CD4-positive, alpha-beta memory T cell (primary cell): ENCODE results near the gene RARRES1. TPM values are rescaled to one million over a fixed set of nuclear protein-coding genes. Genes with fewer than 3 reads are reported as not detected.

Experiments used
- CTCF ChIA-PET: fragments of 350-600 bp; sonication (Branson Sonifier 250); formaldehyde crosslinking; loops from one replicate; lab custom pipeline; 2021; ENCODE audit warnings: inconsistent platforms; ENCODE audit not compliant: partially characterized antibody; lab: Charles Lee
- POLR2A ChIA-PET: fragments of 350-600 bp; sonication (Branson Sonifier 250); formaldehyde crosslinking; loops from one replicate; lab custom pipeline; 2021; ENCODE audit not compliant: partially characterized antibody; lab: Charles Lee
- DNase-seq, 5 donors: peaks; one replicate each; pipeline versions ENCODE4 v3.0.0 to v3.0.0-alpha.2; 2020 to 2022; ENCODE audit warnings: mixed read lengths in 1 of 5
- H3K27ac ChIP-seq: one replicate; pipeline ENCODE4 v1.7.0; 2013; ENCODE audit warnings: low read depth, low read length
- H3K27me3 ChIP-seq: 2 replicates; pipeline ENCODE4 v1.7.0; 2013; ENCODE audit warnings: mild to moderate bottlenecking, low read length, moderate library complexity; ENCODE audit not compliant: insufficient read depth
- H3K36me3 ChIP-seq: 2 replicates; pipeline ENCODE4 v1.7.0; 2013; ENCODE audit warnings: mild to moderate bottlenecking, low read length, moderate library complexity; ENCODE audit not compliant: insufficient read depth
- H3K4me1 ChIP-seq: 2 replicates; pipeline ENCODE4 v1.7.0; 2013; ENCODE audit warnings: mild to moderate bottlenecking, low read length, moderate library complexity; ENCODE audit not compliant: insufficient read depth
- H3K4me3 ChIP-seq, 2 donors: one replicate each; pipeline ENCODE4 v1.7.0; 2013; ENCODE audit warnings: low read length in 2 of 2, mild to moderate bottlenecking in 1 of 2
- H3K9me3 ChIP-seq, 2 donors: one replicate each; pipeline ENCODE4 v1.7.0; 2013; ENCODE audit warnings: low read length in 2 of 2, control low read depth in 1 of 2; ENCODE audit not compliant: control insufficient read depth in 1 of 2
- H3K27ac Mint-ChIP-seq, 7 donors: one replicate each; pipeline ENCODE4 v1.8.0; 2020 to 2021; ENCODE audit warnings: mixed read lengths in 7 of 7, mild to moderate bottlenecking in 6 of 7, inconsistent platforms in 3 of 7, moderate library complexity in 3 of 7
- H3K27me3 Mint-ChIP-seq, 2 donors: one replicate each; pipeline ENCODE4 v1.8.0; 2020 to 2021; ENCODE audit warnings: mixed read lengths in 2 of 2
- H3K36me3 Mint-ChIP-seq, 2 donors: one replicate each; pipeline ENCODE4 v1.8.0; 2020 to 2021; ENCODE audit warnings: mixed read lengths in 2 of 2, inconsistent platforms in 1 of 2, mild to moderate bottlenecking in 1 of 2
- H3K4me1 Mint-ChIP-seq, 4 donors: one replicate each; pipeline ENCODE4 v1.8.0; 2020 to 2021; ENCODE audit warnings: mixed read lengths in 4 of 4, mild to moderate bottlenecking in 1 of 4
- H3K4me3 Mint-ChIP-seq, 8 donors: one replicate each; pipeline ENCODE4 v1.8.0; 2020 to 2021; ENCODE audit warnings: mixed read lengths in 8 of 8, mild to moderate bottlenecking in 7 of 8, moderate library complexity in 6 of 8, inconsistent platforms in 3 of 8
- H3K9me3 Mint-ChIP-seq, 8 donors: one replicate each; pipeline ENCODE4 v1.8.0; 2020 to 2021; ENCODE audit warnings: mixed read lengths in 8 of 8, mild to moderate bottlenecking in 5 of 8, inconsistent platforms in 3 of 8, moderate library complexity in 1 of 8
- intact Hi-C: fragments of 100-400 bp; cut with micrococcal nuclease; formaldehyde crosslinking; loops from one replicate; pipeline ENCODE4 v1.15.1; 2023
- polyA plus RNA-seq, 2 donors: library from polyadenylated mRNA; unstranded; fragments of 300-500 nt; fragmentation: Illumina TruSeq; gene quantifications; one replicate each; pipeline ENCODE4 v1.2.3, GENCODE V29; 2021
- total RNA-seq, 2 experiments: library from RNA; stranded (reverse); gene quantifications; one replicate each; pipeline ENCODE4 v1.2.3, GENCODE V29; 2021

RARRES1 gene
- total and polyA plus RNA-seq, 4 experiments from 2014 or later: not detected

GRCh38 chr3:158750016-158750415, 17.8 kb upstream of the RARRES1 start:
- Mint-ChIP-seq H3K9me3 (peaks cover 0 to 2% (median 0%) of the 10 kb centered on the region in 8 donors), H3K36me3 (peaks cover 2 to 30% of the 10 kb centered on the region in 2 donors), H3K27me3 (no peaks in the 10 kb centered on the region), H3K27ac (no peak overlapping the region), H3K4me1 (no peaks in the 10 kb centered on the region), H3K4me3 (no peak overlapping the region)
- Histone ChIP-seq H3K27ac (no peak overlapping the region), H3K9me3 (no peaks in the 10 kb centered on the region), H3K27me3 (no peaks in the 10 kb centered on the region), H3K36me3 (no peaks in the 10 kb centered on the region), H3K4me1 (no peaks in the 10 kb centered on the region), H3K4me3 (no peak overlapping the region)
- ChIA-PET CTCF (interaction anchor here (2.2 kb wide), 1 partner anchor 23 kb away, joined by 8 read pairs; no protein-coding TSS in a partner anchor), POLR2A (no interaction called here)
- intact Hi-C loops: no loop called here
- no peak for DNase-seq

- H3K9me3 Mint-ChIP-seq: peaks cover 0 to 2% (median 0%) of the 10 kb centered on the region in 8 donors
Observed at GRCh38 chr3:158749526-158749925, 17.3 kb upstream of the RARRES1 start.

GRCh38 chr3:158748237-158748828, 16.1 kb upstream of the RARRES1 start:
- Histone ChIP-seq H3K4me1 (no peaks in the 10 kb centered on the region), H3K36me3 (no peaks in the 10 kb centered on the region), H3K27ac (no peak overlapping the region), H3K9me3 (no peaks in the 10 kb centered on the region), H3K27me3 (no peaks in the 10 kb centered on the region), H3K4me3 (no peak overlapping the region)
- Mint-ChIP-seq H3K27ac (no peak overlapping the region), H3K36me3 (peaks cover 2 to 45% of the 10 kb centered on the region in 2 donors), H3K4me3 (no peak overlapping the region), H3K4me1 (peaks cover 0 to 6% (median under 1%) of the 10 kb centered on the region in 4 donors), H3K9me3 (peaks cover 0 to 2% (median 0%) of the 10 kb centered on the region in 8 donors), H3K27me3 (no peaks in the 10 kb centered on the region)
- intact Hi-C loops: no loop called here
- ChIA-PET CTCF (interaction anchor here (2.2 kb wide), 1 partner anchor 21 kb away, joined by 8 read pairs; no protein-coding TSS in a partner anchor), POLR2A (no interaction called here)
- no peak for DNase-seq

More at GRCh38 chr3:158749526-158749925, 17.3 kb upstream of the RARRES1 start:
- Histone ChIP-seq H3K27ac (no peak overlapping the region), H3K4me3 (no peak overlapping the region), H3K4me1 (no peaks in the 10 kb centered on the region), H3K27me3 (no peaks in the 10 kb centered on the region), H3K9me3 (no peaks in the 10 kb centered on the region), H3K36me3 (no peaks in the 10 kb centered on the region)
- no peak overlapping the region for H3K4me3 Mint-ChIP-seq
- H3K27me3 Mint-ChIP-seq: no peaks in the 10 kb centered on the region
- no peak overlapping the region for H3K27ac Mint-ChIP-seq
- H3K4me1 Mint-ChIP-seq: no peaks in the 10 kb centered on the region
- H3K36me3 Mint-ChIP-seq: peaks cover 2 to 35% of the 10 kb centered on the region in 2 donors
- ChIA-PET POLR2A (no interaction called here), CTCF (interaction anchor here (2.2 kb wide), 1 partner anchor 22 kb away, joined by 8 read pairs; no protein-coding TSS in a partner anchor)
- intact Hi-C loops: no loop called here
- no peak for DNase-seq

- Mint-ChIP-seq H3K27me3 (no peaks in the 10 kb centered on the region), H3K4me3 (no peak overlapping the region), H3K4me1 (peaks cover 3 to 10% (median 4%) of the 10 kb centered on the region in 4 donors), H3K9me3 (peaks cover 0 to 2% (median 0%) of the 10 kb centered on the region in 8 donors), H3K36me3 (peaks cover 2 to 45% of the 10 kb centered on the region in 2 donors), H3K27ac (no peak overlapping the region)
- H3K27me3 ChIP-seq: no peaks in the 10 kb centered on the region
- POLR2A ChIA-PET: no interaction called here
- no peaks in the 10 kb centered on the region for H3K9me3 ChIP-seq
- no peak overlapping the region for H3K27ac ChIP-seq
- DNase-seq: no peak
- no peak overlapping the region for H3K4me3 ChIP-seq
- CTCF ChIA-PET: no interaction called here
- no peaks in the 10 kb centered on the region for H3K4me1 ChIP-seq
- intact Hi-C loops: no loop called here
- H3K36me3 ChIP-seq: no peaks in the 10 kb centered on the region
Observed at GRCh38 chr3:158747417-158747816, 15.2 kb upstream of the RARRES1 start.

- Histone ChIP-seq H3K4me1 (peaks cover 4% of the 10 kb centered on the region), H3K4me3 (no peak overlapping the region), H3K27ac (no peak overlapping the region), H3K27me3 (no peaks in the 10 kb centered on the region), H3K36me3 (no peaks in the 10 kb centered on the region), H3K9me3 (no peaks in the 10 kb centered on the region)
- ChIA-PET CTCF (interaction anchor here (1.6 kb wide), 1 partner anchor 18 kb away, joined by 3 read pairs; no protein-coding TSS in a partner anchor), POLR2A (no interaction called here)
- Mint-ChIP-seq H3K36me3 (peaks cover 5 to 48% of the 10 kb centered on the region in 2 donors), H3K4me1 (peaks cover 7 to 24% (median 15%) of the 10 kb centered on the region in 4 donors), H3K4me3 (no peak overlapping the region), H3K27ac (no peak overlapping the region), H3K9me3 (peaks cover 0 to 2% (median 0%) of the 10 kb centered on the region in 8 donors), H3K27me3 (no peaks in the 10 kb centered on the region)
- no peak for DNase-seq
- intact Hi-C loops: no loop called here
Observed at GRCh38 chr3:158745551-158745950, 13.3 kb upstream of the RARRES1 start.

- no peak overlapping the region for H3K4me3 Mint-ChIP-seq
- intact Hi-C loops: no loop called here
- CTCF ChIA-PET: interaction anchor here (1.6 kb wide), 1 partner anchor 17 kb away, joined by 3 read pairs; no protein-coding TSS in a partner anchor
- H3K9me3 Mint-ChIP-seq: peaks cover 0 to 2% (median 0%) of the 10 kb centered on the region in 8 donors
- peaks cover 5 to 45% of the 10 kb centered on the region in 2 donors for H3K36me3 Mint-ChIP-seq
- Histone ChIP-seq H3K4me3 (no peak overlapping the region), H3K27ac (no peak overlapping the region), H3K36me3 (no peaks in the 10 kb centered on the region), H3K27me3 (no peaks in the 10 kb centered on the region), H3K4me1 (peaks cover 4% of the 10 kb centered on the region), H3K9me3 (no peaks in the 10 kb centered on the region)
- DNase-seq: no peak
- peaks cover 7 to 24% (median 15%) of the 10 kb centered on the region in 4 donors for H3K4me1 Mint-ChIP-seq
- H3K27ac Mint-ChIP-seq: no peak overlapping the region
- POLR2A ChIA-PET: no interaction called here
- H3K27me3 Mint-ChIP-seq: no peaks in the 10 kb centered on the region
Observed at GRCh38 chr3:158744567-158745288, 12.5 kb upstream of the RARRES1 start.
